H9 (cell line): ENCODE measurements around the gene CDY2A. TPM values are rescaled to one million over a fixed set of nuclear protein-coding genes. Genes with fewer than 3 reads are reported as not detected.
"Not testable (repeated sequence)": the region's sequence is repeated elsewhere in the genome, so short reads cannot be mapped to it uniquely, and the experiment has no call there.

Source experiments
- DNase-seq: peaks from one replicate; pipeline ENCODE4 v3.0.0-alpha.2; 2017
- H2AFZ ChIP-seq: one replicate; pipeline ENCODE4 v1.6.1; 2013; ENCODE audit warnings: mild to moderate bottlenecking, low read length, control low read depth, moderate library complexity
- H2AK5ac ChIP-seq: 2 replicates; pipeline ENCODE4 v1.6.1; 2013; ENCODE audit warnings: low read length, control low read depth, mixed read lengths; ENCODE audit not compliant: insufficient read length
- H2BK120ac ChIP-seq: one replicate; pipeline ENCODE4 v1.6.1; 2013; ENCODE audit warnings: low read depth, mild to moderate bottlenecking, low read length, control low read depth, inconsistent platforms; ENCODE audit not compliant: poor library complexity, severe bottlenecking
- H2BK12ac ChIP-seq: 2 replicates; pipeline ENCODE4 v1.6.1; 2013; ENCODE audit warnings: low read length, control low read depth, mixed read lengths, low read depth; ENCODE audit not compliant: insufficient read length
- H2BK15ac ChIP-seq: 2 replicates; pipeline ENCODE4 v1.6.1; 2013; ENCODE audit warnings: low read depth, low read length, control low read depth
- H2BK20ac ChIP-seq: one replicate; pipeline ENCODE4 v1.6.1; 2013; ENCODE audit warnings: low read depth, mild to moderate bottlenecking, low read length, control low read depth, inconsistent platforms; ENCODE audit not compliant: poor library complexity, severe bottlenecking
- H2BK5ac ChIP-seq: 2 replicates; pipeline ENCODE4 v1.6.1; 2013; ENCODE audit warnings: low read length, control low read depth, mixed read lengths; ENCODE audit not compliant: insufficient read length
- H3K14ac ChIP-seq: 2 replicates; pipeline ENCODE4 v1.6.1; 2013; ENCODE audit warnings: low read length, control low read depth; ENCODE audit not compliant: insufficient read depth
- H3K18ac ChIP-seq: 2 replicates; pipeline ENCODE4 v1.6.1; 2013; ENCODE audit warnings: low read depth, mild to moderate bottlenecking, mixed read lengths, low read length, control low read depth; ENCODE audit not compliant: insufficient read length
- H3K23ac ChIP-seq: 2 replicates; pipeline ENCODE4 v1.6.1; 2013; ENCODE audit warnings: low read length, control low read depth, mixed read lengths, low read depth; ENCODE audit not compliant: insufficient read length
- H3K23me2 ChIP-seq: 2 replicates; pipeline ENCODE4 v1.6.1; 2013; ENCODE audit warnings: low read depth, mild to moderate bottlenecking, mixed read lengths, low read length, control low read depth; ENCODE audit not compliant: insufficient read length, poor library complexity, severe bottlenecking
- H3K27ac ChIP-seq: 2 replicates; pipeline ENCODE4 v1.5.1; 2013; ENCODE audit warnings: low read length, control low read depth, mixed read lengths, low read depth; ENCODE audit not compliant: insufficient read length
- H3K27me3 ChIP-seq: 2 replicates; pipeline ENCODE4 v1.6.1; 2013; ENCODE audit warnings: low read length, control low read depth, inconsistent platforms; ENCODE audit not compliant: insufficient read depth
- H3K4ac ChIP-seq: 2 replicates; pipeline ENCODE4 v1.6.1; 2013; ENCODE audit warnings: low read depth, mild to moderate bottlenecking, control low read depth, inconsistent platforms, low read length, moderate library complexity
- H3K4me1 ChIP-seq: 2 replicates; pipeline ENCODE4 v1.6.1; 2013; ENCODE audit warnings: low read length, control low read depth, inconsistent platforms; ENCODE audit not compliant: insufficient read depth
- H3K4me2 ChIP-seq: 2 replicates; pipeline ENCODE4 v1.6.1; 2013; ENCODE audit warnings: low read length, control low read depth, mixed read lengths; ENCODE audit not compliant: insufficient read length, insufficient read depth
- H3K56ac ChIP-seq: 2 replicates; pipeline ENCODE4 v1.6.1; 2013; ENCODE audit warnings: low read depth, mild to moderate bottlenecking, mixed read lengths, low read length, control low read depth; ENCODE audit not compliant: insufficient read length
- H3K79me1 ChIP-seq: 2 replicates; pipeline ENCODE4 v1.6.1; 2013; ENCODE audit warnings: low read depth, mild to moderate bottlenecking, moderate library complexity, low read length, control low read depth, inconsistent platforms; ENCODE audit not compliant: insufficient read depth, poor library complexity, severe bottlenecking
- H3K79me2 ChIP-seq: 2 replicates; pipeline ENCODE4 v1.6.1; 2013; ENCODE audit warnings: low read length, control low read depth, inconsistent platforms; ENCODE audit not compliant: insufficient read depth
- H3K9ac ChIP-seq: 2 replicates; pipeline ENCODE4 v1.6.1; 2013; ENCODE audit warnings: low read length, control low read depth, mixed read lengths; ENCODE audit not compliant: insufficient read length; ENCODE audit errors: extremely low read depth
- H3K9me3 ChIP-seq: one replicate; pipeline ENCODE4 v1.6.1; 2013; ENCODE audit warnings: low read depth, low read length, inconsistent platforms; ENCODE audit not compliant: control insufficient read depth
- H3T11ph ChIP-seq: one replicate; pipeline ENCODE4 v1.6.1; 2013; ENCODE audit warnings: mild to moderate bottlenecking, low read length, control low read depth, inconsistent platforms
- H4K20me1 ChIP-seq: one replicate; pipeline ENCODE4 v1.6.1; 2013; ENCODE audit not compliant: control insufficient read depth, insufficient read length, insufficient read depth
- H4K5ac ChIP-seq: 2 replicates; pipeline ENCODE4 v1.6.1; 2013; ENCODE audit warnings: low read depth, mild to moderate bottlenecking, mixed read lengths, low read length, control low read depth; ENCODE audit not compliant: insufficient read length
- H4K8ac ChIP-seq: replicated peaks from 2 replicates; pipeline ENCODE4 v1.6.1; 2013; ENCODE audit warnings: low read length, control low read depth, mixed read lengths, low read depth; ENCODE audit not compliant: insufficient read length
- H4K91ac ChIP-seq: 2 replicates; pipeline ENCODE4 v1.6.1; 2013; ENCODE audit warnings: low read depth, mild to moderate bottlenecking, moderate library complexity, mixed read lengths, low read length, control low read depth; ENCODE audit not compliant: insufficient read length
- H3K27ac Mint-ChIP-seq, 3 experiments: 2 replicates in 2 of 3; 3 replicates in 1 of 3; pipeline ENCODE4 v1.8.0; 2020 to 2021; ENCODE audit warnings: mixed read lengths in 3 of 3, mild to moderate bottlenecking in 1 of 3, moderate library complexity in 1 of 3
- H3K27me3 Mint-ChIP-seq: 2 replicates; pipeline ENCODE4 v1.8.0; 2021; ENCODE audit warnings: low read depth, mild to moderate bottlenecking, moderate library complexity, mixed read lengths
- H3K36me3 Mint-ChIP-seq, 3 experiments: 2 replicates in 2 of 3; 3 replicates in 1 of 3; pipeline ENCODE4 v1.8.0; 2020 to 2021; ENCODE audit warnings: low read depth in 3 of 3, mixed read lengths in 3 of 3; ENCODE audit not compliant: insufficient read depth in 1 of 3
- H3K4me1 Mint-ChIP-seq, 2 experiments: 2 replicates each; pipeline ENCODE4 v1.8.0; 2020; ENCODE audit warnings: mixed read lengths in 2 of 2
- H3K4me3 Mint-ChIP-seq, 2 experiments: 2 replicates in 1 of 2; 3 replicates in 1 of 2; pipeline ENCODE4 v1.8.0; 2020 to 2021; ENCODE audit warnings: mild to moderate bottlenecking in 2 of 2, mixed read lengths in 2 of 2, moderate library complexity in 1 of 2
- H3K9me3 Mint-ChIP-seq, 2 experiments: 2 replicates in 1 of 2; 3 replicates in 1 of 2; pipeline ENCODE4 v1.8.0; 2020; ENCODE audit warnings: mild to moderate bottlenecking in 2 of 2, mixed read lengths in 2 of 2, moderate library complexity in 1 of 2
- WGBS: extraction: QIAGEN DNeasy Blood & Tissue Kit; methylation state at CpG from one replicate; pipeline ENCODE4 v1.1.7; 2013; ENCODE audit warnings: missing lambda C conversion rate, low lambda C conversion rate, mixed read lengths; ENCODE audit not compliant: insufficient read length; ENCODE audit errors: extremely low coverage; 5-methylcytosine and 5-hydroxymethylcytosine counted together
- total RNA-seq: library from RNA; stranded (reverse); gene quantifications from 2 replicates; pipeline ENCODE4 v1.2.1, GENCODE V29; 2021

CDY2A gene
- total RNA-seq, 1 experiment from 2014 or later = not detected

DNA sequence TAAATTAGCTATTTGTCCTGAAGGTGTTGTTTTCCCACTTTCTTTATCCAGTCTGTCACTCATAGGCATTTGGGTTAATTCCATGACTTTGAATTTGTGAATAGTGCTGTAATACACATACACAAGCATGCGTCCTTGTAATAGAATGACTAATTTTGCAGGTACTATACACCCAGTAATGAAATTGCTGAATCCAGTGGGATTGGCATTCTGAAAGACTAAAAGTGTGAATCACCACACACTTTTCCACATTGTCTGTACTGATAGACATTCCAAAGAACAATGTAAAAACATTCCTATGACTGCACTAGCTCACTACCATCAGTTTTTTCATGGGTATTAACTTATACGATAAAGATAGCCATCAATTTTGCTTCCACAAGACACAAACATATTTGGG is 27.3 kb upstream of the CDY2A start:
- not testable (repeated sequence) for H3K36me3 Mint-ChIP-seq, H3K4me1 Mint-ChIP-seq, DNase-seq, H3K27ac Mint-ChIP-seq, H3K27me3 Mint-ChIP-seq, H2BK12ac ChIP-seq, H2BK20ac ChIP-seq, H3K23me2 ChIP-seq, H3K4ac ChIP-seq, H4K20me1 ChIP-seq, H3K79me1 ChIP-seq, H4K8ac ChIP-seq, H3K27me3 ChIP-seq, H3K27ac ChIP-seq, H2BK120ac ChIP-seq, H3K9me3 Mint-ChIP-seq, H4K5ac ChIP-seq, H3K9me3 ChIP-seq, H4K91ac ChIP-seq, H3K23ac ChIP-seq, H2BK15ac ChIP-seq, H3K14ac ChIP-seq, H2AK5ac ChIP-seq, H3K18ac ChIP-seq, H3K4me3 Mint-ChIP-seq, H2BK5ac ChIP-seq, H3K79me2 ChIP-seq, H3K9ac ChIP-seq, H3K56ac ChIP-seq, H3T11ph ChIP-seq, H2AFZ ChIP-seq, H3K4me1 ChIP-seq, H3K4me2 ChIP-seq
- WGBS = no CpG with 5 or more reads among the region's 2 CpGs

DNA sequence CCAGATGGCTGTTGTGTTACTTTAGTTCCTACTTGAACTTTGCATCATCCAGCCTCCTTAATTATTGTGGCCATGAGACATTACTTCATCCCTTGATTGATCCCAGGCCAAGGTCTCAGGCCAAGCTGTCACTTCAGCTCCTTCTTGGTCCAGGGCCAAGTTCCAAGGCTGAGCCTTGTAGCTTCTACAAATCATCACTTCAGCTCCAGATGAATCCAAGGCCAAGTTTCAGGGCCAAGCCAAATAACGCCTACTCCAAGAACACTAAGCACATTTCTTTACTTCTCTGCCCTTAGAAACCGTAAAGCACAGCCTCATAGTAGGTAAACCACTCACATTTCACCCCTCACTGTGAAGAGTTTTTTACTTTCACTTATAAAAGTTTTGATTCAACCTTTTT is 1.7 kb upstream of the CDY2A start:
- not testable (repeated sequence) for H4K5ac ChIP-seq, H3K36me3 Mint-ChIP-seq, H3K23me2 ChIP-seq, H3K14ac ChIP-seq, H2BK5ac ChIP-seq, DNase-seq, H3K79me1 ChIP-seq, H3K9ac ChIP-seq, H2AFZ ChIP-seq, H4K91ac ChIP-seq, H2BK20ac ChIP-seq, H3K27ac ChIP-seq, H3K79me2 ChIP-seq, H3K27ac Mint-ChIP-seq, H3K27me3 Mint-ChIP-seq, H3K27me3 ChIP-seq, H2BK15ac ChIP-seq, H3K4me1 Mint-ChIP-seq, H4K8ac ChIP-seq, H3K4ac ChIP-seq, H3K18ac ChIP-seq, H3K4me1 ChIP-seq, H3K23ac ChIP-seq, H2BK12ac ChIP-seq, H2BK120ac ChIP-seq, H3K9me3 Mint-ChIP-seq, H3K4me2 ChIP-seq, H2AK5ac ChIP-seq, H4K20me1 ChIP-seq, H3K4me3 Mint-ChIP-seq, H3T11ph ChIP-seq, H3K56ac ChIP-seq, H3K9me3 ChIP-seq
- no CpG with 5 or more reads among the region's 2 CpGs for WGBS
